ENCODE results near the gene KDM2A.
"Not testable (repeated sequence)": the region's sequence is repeated elsewhere in the genome, so short reads cannot be mapped to it uniquely, and the experiment has no call there.

KDM2A gene

DNA sequence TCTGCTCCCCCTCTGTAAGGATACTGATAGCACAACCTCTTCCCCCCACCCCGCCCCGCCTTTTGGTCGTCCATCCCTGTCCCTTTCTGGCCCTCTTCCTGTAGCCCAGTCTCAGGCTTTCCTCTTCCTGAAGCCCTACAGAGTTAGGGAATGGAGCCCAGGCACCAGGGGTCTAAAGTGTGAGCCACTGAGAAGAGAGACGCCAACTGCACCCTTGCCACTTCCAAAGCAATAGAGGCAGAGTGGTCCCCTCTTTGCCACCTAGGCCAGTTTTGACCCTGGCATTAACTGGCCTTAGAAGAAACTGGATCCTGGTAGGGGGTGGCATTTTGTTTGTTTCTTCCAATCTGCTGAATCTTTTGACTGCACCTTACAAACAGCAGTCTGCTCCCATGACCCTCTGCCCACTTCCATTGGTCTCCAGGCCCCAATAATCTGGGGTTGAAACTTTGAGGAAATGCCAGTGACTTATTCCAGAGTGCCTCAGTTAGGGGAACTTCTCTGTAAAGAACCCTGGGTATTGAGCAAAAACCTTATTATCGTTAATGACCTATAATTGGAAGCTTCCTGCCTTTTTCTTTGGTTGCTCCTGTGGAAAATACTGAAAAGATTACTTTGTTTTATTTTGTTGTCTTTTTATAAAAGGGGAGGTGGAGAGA, 137.5 kb downstream of the KDM2A start:
- Histone ChIP-seq H3K9me2 (replicated peaks; ENCODE audit: low read depth, low read length) (no peaks in the 10 kb centered on the region), H4K20me1 (ENCODE audit: insufficient read depth, low read length, poor library complexity, severe bottlenecking) (peaks cover 10% of the 10 kb centered on the region), H3K9ac (ENCODE audit: low read depth, low read length, poor library complexity, severe bottlenecking) (no peak overlapping the region), H2AFZ (ENCODE audit: low read length) (no peak overlapping the region), H3K36me3 (ENCODE audit: insufficient read depth, low read length) (peaks cover 57% of the 10 kb centered on the region; the same call in 1 of the 2 replicates), H3K4me3 (ENCODE audit: low read length, poor library complexity, severe bottlenecking) (no peak overlapping the region), H3K4me1 (ENCODE audit: insufficient read depth, low read length, poor library complexity, severe bottlenecking) (peaks cover 4% of the 10 kb centered on the region), H3K79me2 (ENCODE audit: insufficient read depth, low read length) (no peaks in the 10 kb centered on the region), H3K9me3 (ENCODE audit: insufficient read depth, low read depth, low read length) (no peaks in the 10 kb centered on the region), H3K27me3 (ENCODE audit: insufficient read depth, low read length, poor library complexity, severe bottlenecking) (no peaks in the 10 kb centered on the region), H3F3A (ENCODE audit: low read depth) (peaks cover 14% of the 10 kb centered on the region; the same call in 1 of the 2 replicates), H3K4me2 (ENCODE audit: low read depth, low read length, poor library complexity, severe bottlenecking) (no peak overlapping the region)
- no peak for TF ChIP-seq EZH2phosphoT487 (IDR thresholded peaks at IDR 0.05; ENCODE audit: borderline replicate concordance)
- TF ChIP-seq, protein P1, sequence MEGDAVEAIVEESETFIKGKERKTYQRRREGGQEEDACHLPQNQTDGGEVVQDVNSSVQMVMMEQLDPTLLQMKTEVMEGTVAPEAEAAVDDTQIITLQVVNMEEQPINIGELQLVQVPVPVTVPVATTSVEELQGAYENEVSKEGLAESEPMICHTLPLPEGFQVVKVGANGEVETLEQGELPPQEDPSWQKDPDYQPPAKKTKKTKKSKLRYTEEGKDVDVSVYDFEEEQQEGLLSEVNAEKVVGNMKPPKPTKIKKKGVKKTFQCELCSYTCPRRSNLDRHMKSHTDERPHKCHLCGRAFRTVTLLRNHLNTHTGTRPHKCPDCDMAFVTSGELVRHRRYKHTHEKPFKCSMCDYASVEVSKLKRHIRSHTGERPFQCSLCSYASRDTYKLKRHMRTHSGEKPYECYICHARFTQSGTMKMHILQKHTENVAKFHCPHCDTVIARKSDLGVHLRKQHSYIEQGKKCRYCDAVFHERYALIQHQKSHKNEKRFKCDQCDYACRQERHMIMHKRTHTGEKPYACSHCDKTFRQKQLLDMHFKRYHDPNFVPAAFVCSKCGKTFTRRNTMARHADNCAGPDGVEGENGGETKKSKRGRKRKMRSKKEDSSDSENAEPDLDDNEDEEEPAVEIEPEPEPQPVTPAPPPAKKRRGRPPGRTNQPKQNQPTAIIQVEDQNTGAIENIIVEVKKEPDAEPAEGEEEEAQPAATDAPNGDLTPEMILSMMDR (conservative IDR thresholded peaks at IDR 0.05; ENCODE audit: low read length): no peak

DNA sequence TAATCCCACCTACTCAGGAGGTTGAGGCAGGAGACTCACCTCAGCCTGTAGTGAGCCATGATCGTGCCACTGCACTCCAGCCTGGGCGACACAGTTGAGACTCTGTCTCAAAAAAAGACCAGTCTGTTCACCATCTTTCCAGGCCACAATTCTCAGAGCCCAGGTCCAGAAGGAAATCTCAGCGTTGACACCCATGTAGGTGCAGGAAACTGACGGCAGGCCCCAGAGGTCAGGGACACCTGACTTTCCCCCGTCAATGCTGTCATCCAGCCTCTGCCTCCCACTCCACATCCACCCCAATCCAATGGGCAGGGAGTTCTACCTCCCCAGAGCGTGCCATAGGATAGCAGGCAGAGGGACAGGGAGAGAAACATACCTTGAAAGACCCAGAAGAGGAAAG, 141.3 kb downstream of the KDM2A start:
- H3K4me2 ChIP-seq (ENCODE audit: low read depth, low read length, poor library complexity, severe bottlenecking): no peak overlapping the region
- no peaks in the 10 kb centered on the region for H3K27me3 ChIP-seq (ENCODE audit: insufficient read depth, low read length, poor library complexity, severe bottlenecking)
- no peak for TF ChIP-seq EZH2phosphoT487 (IDR thresholded peaks at IDR 0.05; ENCODE audit: borderline replicate concordance)
- TF ChIP-seq, protein P1 (conservative IDR thresholded peaks at IDR 0.05; ENCODE audit: low read length): no peak
- H3F3A ChIP-seq (ENCODE audit: low read depth): peaks cover 11% of the 10 kb centered on the region; the same call in 1 of the 2 replicates
- H3K36me3 ChIP-seq (ENCODE audit: insufficient read depth, low read length): peaks cover 19% of the 10 kb centered on the region; the same call in 1 of the 2 replicates
- H3K9me3 ChIP-seq (ENCODE audit: insufficient read depth, low read depth, low read length): no peaks in the 10 kb centered on the region
- no peak overlapping the region for H2AFZ ChIP-seq (ENCODE audit: low read length)
- peaks cover 13% of the 10 kb centered on the region for H3K4me1 ChIP-seq (ENCODE audit: insufficient read depth, low read length, poor library complexity, severe bottlenecking)
- no peaks in the 10 kb centered on the region for H4K20me1 ChIP-seq (ENCODE audit: insufficient read depth, low read length, poor library complexity, severe bottlenecking)
- no peaks in the 10 kb centered on the region for H3K79me2 ChIP-seq (ENCODE audit: insufficient read depth, low read length)
- no peak overlapping the region for H3K9ac ChIP-seq (ENCODE audit: low read depth, low read length, poor library complexity, severe bottlenecking)
- H3K4me3 ChIP-seq (ENCODE audit: low read length, poor library complexity, severe bottlenecking): no peak overlapping the region
- no peaks in the 10 kb centered on the region for H3K9me2 ChIP-seq (replicated peaks; ENCODE audit: low read depth, low read length)

DNA sequence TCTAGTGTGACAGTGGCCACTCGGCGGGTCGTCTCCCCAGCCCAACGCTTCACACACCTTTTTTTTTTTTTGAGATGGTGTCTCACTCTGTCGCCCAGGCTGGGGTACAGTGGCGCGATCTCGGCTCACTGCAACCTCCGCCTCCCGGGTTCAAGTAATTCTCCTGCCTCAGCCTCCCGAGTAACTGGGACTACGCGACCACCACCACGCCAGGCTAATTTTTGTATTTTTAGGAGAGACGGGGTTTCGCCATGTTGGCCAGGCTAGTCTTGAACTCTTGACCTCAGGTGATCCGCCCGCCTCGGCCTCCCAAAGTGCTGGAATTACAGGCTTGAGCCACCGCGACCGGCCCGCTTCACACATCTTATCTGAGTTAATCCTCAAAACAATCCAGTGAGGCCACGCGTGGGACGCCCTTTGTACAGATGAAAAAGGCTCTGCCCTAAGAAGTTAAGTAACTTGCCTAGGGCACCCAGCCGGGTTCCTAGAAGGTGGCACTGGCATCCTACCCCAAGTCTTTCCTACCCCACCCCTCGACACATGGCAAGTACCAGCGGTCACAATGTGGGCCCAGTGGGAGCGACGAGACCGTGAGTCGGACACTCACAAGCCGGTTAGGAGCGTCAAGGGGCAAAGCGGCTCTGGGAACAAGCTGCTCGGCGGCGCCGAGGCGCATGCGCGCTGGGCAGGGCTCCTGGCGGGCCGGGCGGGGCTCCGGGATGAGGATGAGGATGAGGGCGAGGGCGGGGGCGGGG, 142.0 kb downstream of the KDM2A start:
- H3K4me3 ChIP-seq (ENCODE audit: low read length, poor library complexity, severe bottlenecking); H3K9me3 ChIP-seq (ENCODE audit: insufficient read depth, low read depth, low read length); H3K4me2 ChIP-seq (ENCODE audit: low read depth, low read length, poor library complexity, severe bottlenecking); H3K9ac ChIP-seq (ENCODE audit: low read depth, low read length, poor library complexity, severe bottlenecking); H4K20me1 ChIP-seq (ENCODE audit: insufficient read depth, low read length, poor library complexity, severe bottlenecking); H3K27me3 ChIP-seq (ENCODE audit: insufficient read depth, low read length, poor library complexity, severe bottlenecking); H3K9me2 ChIP-seq (replicated peaks; ENCODE audit: low read depth, low read length); H3K79me2 ChIP-seq (ENCODE audit: insufficient read depth, low read length); H2AFZ ChIP-seq (ENCODE audit: low read length): not testable (repeated sequence)
- H3F3A ChIP-seq (ENCODE audit: low read depth): peaks cover 11% of the 10 kb centered on the region; the same call in 1 of the 2 replicates
- peaks cover 13% of the 10 kb centered on the region; the same call in 1 of the 2 replicates for H3K36me3 ChIP-seq (ENCODE audit: insufficient read depth, low read length)
- H3K4me1 ChIP-seq (ENCODE audit: insufficient read depth, low read length, poor library complexity, severe bottlenecking): peaks cover 13% of the 10 kb centered on the region
